ENCODE data around the gene FLNC. TPM values are rescaled to one million over a fixed set of nuclear protein-coding genes. Genes with fewer than 3 reads are reported as not detected.
A peak's percentile ranks its signal among the peaks of the same experiment; 100 is the strongest.

The FLNC gene
- total RNA-seq, 1 donor from 2014 or later, result 1,540 TPM

- peak; percentile 99 for DNase-seq
These were observed 3.1 kb downstream of the FLNC start for GRCh38 chr7:128833148-128833945.

GRCh38 chr7:128833946-128834325 is 3.7 kb downstream of the FLNC start:
- peak; percentile 77 for DNase-seq

GRCh38 chr7:128835231-128835751 is 5.1 kb downstream of the FLNC start:
- no peak for DNase-seq

GRCh38 chr7:128835790-128836641 is 5.8 kb downstream of the FLNC start:
- peak; percentile 93 for DNase-seq

- DNase-seq, result no peak
These were observed 6.6 kb downstream of the FLNC start for GRCh38 chr7:128836729-128837348.

GRCh38 chr7:128837521-128837921 is 7.3 kb downstream of the FLNC start:
- no peak for DNase-seq

GRCh38 chr7:128838109-128838779 is 8.0 kb downstream of the FLNC start:
- DNase-seq, result no peak

GRCh38 chr7:128838981-128839731 is 8.9 kb downstream of the FLNC start:
- DNase-seq, result no peak

- DNase-seq, result no peak
These were observed 9.6 kb downstream of the FLNC start for GRCh38 chr7:128839751-128840177.

- no peak for DNase-seq
These were observed 10.3 kb downstream of the FLNC start for GRCh38 chr7:128840326-128841170.

GRCh38 chr7:128841171-128841690 is 11.0 kb downstream of the FLNC start:
- DNase-seq, result no peak

- peak; percentile 58 for DNase-seq
These were observed 11.9 kb downstream of the FLNC start for GRCh38 chr7:128841921-128842673.

GRCh38 chr7:128842674-128843641 is 12.8 kb downstream of the FLNC start:
- DNase-seq, result no peak

- DNase-seq, result no peak
These were observed 13.9 kb downstream of the FLNC start for GRCh38 chr7:128843938-128844621.

GRCh38 chr7:128844777-128845311 is 14.6 kb downstream of the FLNC start:
- no peak for DNase-seq

GRCh38 chr7:128845475-128845874 is 15.3 kb downstream of the FLNC start:
- no peak for DNase-seq

- DNase-seq, result no peak
These were observed 15.8 kb downstream of the FLNC start for GRCh38 chr7:128845987-128846386.
